ENCODE data around the gene ZNF835.
"Not testable (repeated sequence)": the region's sequence is repeated elsewhere in the genome, so short reads cannot be mapped to it uniquely, and the experiment has no call there.

Gene ZNF835

GRCh38 chr19:56678205-56678604 is 6.6 kb upstream of the ZNF835 start:
- Mint-ChIP-seq H3K27me3 (ENCODE audit: low read depth) (no peaks in the 10 kb centered on the region), H3K4me3 (no peak overlapping the region), H3K4me1 (ENCODE audit: low read depth) (no peaks in the 10 kb centered on the region), H3K9me3 (peaks cover 30% of the 10 kb centered on the region), H3K36me3 (ENCODE audit: low read depth) (no peaks in the 10 kb centered on the region), H3K27ac (no peak overlapping the region)
- no peak for DNase-seq (ENCODE audit: low spot score)

GRCh38 chr19:56672610-56673009 is 1.1 kb upstream of the ZNF835 start:
- H3K27ac Mint-ChIP-seq; H3K4me1 Mint-ChIP-seq (ENCODE audit: low read depth); H3K27me3 Mint-ChIP-seq (ENCODE audit: low read depth); H3K4me3 Mint-ChIP-seq; DNase-seq (ENCODE audit: low spot score); H3K36me3 Mint-ChIP-seq (ENCODE audit: low read depth): not testable (repeated sequence)
- peaks cover 42% of the 10 kb centered on the region for H3K9me3 Mint-ChIP-seq

DNA sequence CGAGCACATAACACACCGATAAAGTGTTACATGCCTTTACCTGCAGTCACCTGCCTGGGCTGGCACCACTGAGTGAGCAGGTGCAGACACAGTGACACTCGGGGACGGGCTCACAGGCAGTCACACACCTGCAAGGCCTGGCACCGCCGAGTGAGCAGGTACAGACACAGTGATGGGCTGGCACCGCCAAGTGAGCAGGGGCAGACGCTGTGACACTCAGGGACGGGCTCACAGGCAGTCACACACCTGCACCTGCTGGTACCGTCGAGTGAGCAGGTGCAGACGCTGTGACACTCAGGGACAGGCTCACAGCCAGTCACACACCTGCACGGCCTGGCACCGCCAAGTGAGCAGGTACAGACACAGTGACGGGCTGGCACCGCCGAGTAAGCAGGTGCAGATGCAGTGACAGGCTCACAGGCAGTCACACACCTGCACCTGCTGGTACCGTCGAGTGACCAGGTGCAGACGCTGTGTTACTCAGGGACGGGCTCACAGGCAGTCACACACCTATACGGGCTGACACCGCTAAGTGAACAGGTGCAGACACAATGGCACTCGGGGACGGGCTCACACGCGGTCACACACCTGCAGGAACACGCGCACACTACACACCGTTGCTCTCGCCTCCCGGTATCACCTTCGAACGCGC is 470 bp downstream of the ZNF835 start:
- H3K27me3 Mint-ChIP-seq (ENCODE audit: low read depth), result no peaks in the 10 kb centered on the region
- H3K36me3 Mint-ChIP-seq (ENCODE audit: low read depth), result peaks cover 1% of the 10 kb centered on the region
- peak overlapping the region; percentile 55 for H3K4me3 Mint-ChIP-seq
- H3K9me3 Mint-ChIP-seq, result peaks cover 45% of the 10 kb centered on the region
- H3K4me1 Mint-ChIP-seq (ENCODE audit: low read depth), result no peaks in the 10 kb centered on the region
- H3K27ac Mint-ChIP-seq, result no peak overlapping the region
- DNase-seq (ENCODE audit: low spot score), result no peak

- Mint-ChIP-seq H3K9me3 (peaks cover 48% of the 10 kb centered on the region), H3K4me3 (no peak overlapping the region), H3K36me3 (ENCODE audit: low read depth) (peaks cover 1% of the 10 kb centered on the region), H3K27ac (no peak overlapping the region), H3K4me1 (ENCODE audit: low read depth) (no peaks in the 10 kb centered on the region), H3K27me3 (ENCODE audit: low read depth) (no peaks in the 10 kb centered on the region)
- no peak for DNase-seq (ENCODE audit: low spot score)
Observed at GRCh38 chr19:56670401-56670960, 1.1 kb downstream of the ZNF835 start.

DNA sequence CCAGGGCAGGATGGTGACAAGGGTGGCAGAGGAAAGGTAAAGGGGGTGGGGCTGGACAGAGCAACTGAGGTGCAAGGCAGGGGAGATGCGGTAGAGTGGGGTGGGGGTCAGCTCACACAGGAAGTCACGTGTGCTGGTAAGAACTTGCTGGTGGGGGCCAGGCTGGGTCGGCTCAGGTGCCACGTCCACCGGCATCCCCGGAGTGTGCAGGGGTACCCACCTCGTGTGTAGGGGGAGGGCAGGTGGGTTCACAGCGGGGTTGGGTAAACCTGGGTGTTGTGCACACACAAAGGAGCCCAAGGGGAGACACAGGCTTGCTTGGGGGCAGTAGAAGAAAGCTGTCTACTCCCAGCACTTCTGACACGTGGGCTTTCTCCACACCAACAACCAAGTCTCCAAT is 2.9 kb downstream of the ZNF835 start:
- Mint-ChIP-seq H3K9me3 (peaks cover 38% of the 10 kb centered on the region), H3K27ac (no peak overlapping the region), H3K36me3 (ENCODE audit: low read depth) (peaks cover 1% of the 10 kb centered on the region), H3K4me1 (ENCODE audit: low read depth) (no peaks in the 10 kb centered on the region), H3K4me3 (no peak overlapping the region), H3K27me3 (ENCODE audit: low read depth) (no peaks in the 10 kb centered on the region)
- no peak for DNase-seq (ENCODE audit: low spot score)

DNA sequence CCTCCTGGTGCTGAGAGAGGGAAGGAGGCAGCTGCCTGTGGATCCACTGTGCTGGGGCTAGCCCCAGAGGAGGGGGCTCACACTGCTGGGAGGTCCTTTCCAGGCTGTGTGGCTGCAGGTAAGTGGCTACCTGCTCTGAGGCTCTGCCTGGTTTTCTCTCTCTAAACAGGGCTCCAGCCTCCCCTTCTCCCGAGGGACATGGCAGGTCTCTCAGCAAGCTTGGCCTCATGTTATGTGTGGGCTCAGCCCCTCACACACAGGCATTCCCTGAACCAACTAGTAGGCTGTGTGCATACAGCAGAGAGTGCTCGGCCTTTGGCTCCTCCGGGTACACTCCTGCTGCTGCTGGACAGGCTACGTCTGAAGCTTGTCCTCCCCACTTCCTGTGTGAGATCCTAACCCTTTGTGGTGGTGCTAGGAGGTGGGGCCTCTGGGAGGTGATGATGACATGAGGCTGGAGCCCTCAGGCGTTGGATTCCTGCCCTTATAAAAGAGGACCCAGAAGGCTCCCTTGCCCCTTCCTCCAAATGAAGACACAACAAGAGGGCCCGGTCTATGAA is 4.2 kb downstream of the ZNF835 start:
- Mint-ChIP-seq H3K9me3 (peaks cover 43% of the 10 kb centered on the region), H3K27me3 (ENCODE audit: low read depth) (no peaks in the 10 kb centered on the region), H3K27ac (no peak overlapping the region), H3K36me3 (ENCODE audit: low read depth) (peaks cover 1% of the 10 kb centered on the region), H3K4me1 (ENCODE audit: low read depth) (no peaks in the 10 kb centered on the region), H3K4me3 (no peak overlapping the region)
- DNase-seq (ENCODE audit: low spot score), result no peak

GRCh38 chr19:56664511-56664910 is 7.0 kb downstream of the ZNF835 start:
- Mint-ChIP-seq H3K9me3 (peaks cover 41% of the 10 kb centered on the region), H3K4me3 (no peak overlapping the region), H3K4me1 (ENCODE audit: low read depth) (no peaks in the 10 kb centered on the region), H3K27ac (no peak overlapping the region), H3K27me3 (ENCODE audit: low read depth) (no peaks in the 10 kb centered on the region), H3K36me3 (ENCODE audit: low read depth) (no peaks in the 10 kb centered on the region)
- no peak for DNase-seq (ENCODE audit: low spot score)

GRCh38 chr19:56663931-56664500 is 7.5 kb downstream of the ZNF835 start:
- Mint-ChIP-seq H3K4me3 (no peak overlapping the region), H3K27me3 (ENCODE audit: low read depth) (no peaks in the 10 kb centered on the region), H3K9me3 (peaks cover 44% of the 10 kb centered on the region), H3K27ac (no peak overlapping the region), H3K36me3 (ENCODE audit: low read depth) (no peaks in the 10 kb centered on the region), H3K4me1 (ENCODE audit: low read depth) (no peaks in the 10 kb centered on the region)
- no peak for DNase-seq (ENCODE audit: low spot score)

DNA sequence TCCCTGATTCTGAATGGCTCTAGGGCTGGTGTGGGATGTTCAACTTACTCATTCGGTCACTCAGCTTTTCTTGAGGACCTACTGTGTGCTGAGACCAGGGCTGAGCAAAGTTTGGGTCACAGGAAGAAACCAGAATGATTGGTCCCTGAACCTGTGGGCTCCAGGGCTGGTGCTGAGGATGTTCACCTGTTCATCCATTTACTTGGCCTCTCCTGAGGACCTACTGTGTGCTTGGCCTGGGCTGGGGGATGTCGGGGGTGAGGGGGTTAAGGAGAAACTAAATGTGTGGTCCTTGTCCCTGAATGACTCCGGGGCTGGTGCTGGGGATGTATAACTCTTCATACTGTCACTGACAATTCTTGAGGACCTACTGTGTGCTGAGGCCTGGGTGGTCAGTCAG is 10.3 kb downstream of the ZNF835 start:
- H3K27ac Mint-ChIP-seq, result no peak overlapping the region
- no peak for DNase-seq (ENCODE audit: low spot score)
- no peaks in the 10 kb centered on the region for H3K27me3 Mint-ChIP-seq (ENCODE audit: low read depth)
- no peaks in the 10 kb centered on the region for H3K36me3 Mint-ChIP-seq (ENCODE audit: low read depth)
- H3K9me3 Mint-ChIP-seq, result peaks cover 29% of the 10 kb centered on the region
- no peak overlapping the region for H3K4me3 Mint-ChIP-seq
- H3K4me1 Mint-ChIP-seq (ENCODE audit: low read depth), result no peaks in the 10 kb centered on the region

- no peaks in the 10 kb centered on the region for H3K36me3 Mint-ChIP-seq (ENCODE audit: low read depth)
Observed at GRCh38 chr19:56660381-56661107, 11.0 kb downstream of the ZNF835 start.

DNA sequence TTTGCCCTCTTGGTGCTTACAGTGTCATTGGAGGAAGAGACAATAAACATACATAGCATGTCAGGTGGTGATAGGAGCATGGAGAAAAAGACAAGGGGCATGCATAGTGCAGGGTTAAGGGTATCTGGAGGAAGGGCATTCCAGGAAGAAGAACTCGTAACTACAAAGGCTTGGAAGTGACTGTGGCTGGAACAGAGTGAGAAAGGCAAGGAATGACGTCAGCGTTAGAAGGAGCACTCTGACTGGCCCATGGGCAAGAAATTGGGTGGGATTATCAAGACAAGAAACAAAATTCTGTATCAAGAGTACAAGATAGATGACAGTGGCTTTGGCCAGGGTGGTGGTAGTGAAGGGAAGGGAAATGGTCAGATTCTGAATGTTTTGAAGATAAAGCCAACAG is 17.4 kb downstream of the ZNF835 start:
- no peaks in the 10 kb centered on the region for H3K36me3 Mint-ChIP-seq (ENCODE audit: low read depth)
- no peaks in the 10 kb centered on the region for H3K4me1 Mint-ChIP-seq (ENCODE audit: low read depth)
- DNase-seq (ENCODE audit: low spot score), result no peak
- H3K27me3 Mint-ChIP-seq (ENCODE audit: low read depth), result no peaks in the 10 kb centered on the region
- no peak overlapping the region for H3K27ac Mint-ChIP-seq
- no peak overlapping the region for H3K4me3 Mint-ChIP-seq
- H3K9me3 Mint-ChIP-seq, result peaks cover 56% of the 10 kb centered on the region

More at GRCh38 chr19:56660381-56661107, 11.0 kb downstream of the ZNF835 start:
- no peak overlapping the region for H3K4me3 Mint-ChIP-seq
- H3K4me1 Mint-ChIP-seq (ENCODE audit: low read depth), result no peaks in the 10 kb centered on the region
- H3K27me3 Mint-ChIP-seq (ENCODE audit: low read depth), result no peaks in the 10 kb centered on the region
- no peak overlapping the region for H3K27ac Mint-ChIP-seq
- DNase-seq (ENCODE audit: low spot score), result no peak
- H3K9me3 Mint-ChIP-seq, result peaks cover 29% of the 10 kb centered on the region

- H3K36me3 Mint-ChIP-seq (ENCODE audit: low read depth), result peaks cover 6% of the 10 kb centered on the region
- no peak overlapping the region for H3K4me3 Mint-ChIP-seq
- H3K9me3 Mint-ChIP-seq, result peaks cover 61% of the 10 kb centered on the region
- no peaks in the 10 kb centered on the region for H3K4me1 Mint-ChIP-seq (ENCODE audit: low read depth)
- DNase-seq (ENCODE audit: low spot score), result no peak
- no peaks in the 10 kb centered on the region for H3K27me3 Mint-ChIP-seq (ENCODE audit: low read depth)
- H3K27ac Mint-ChIP-seq, result no peak overlapping the region
Observed at GRCh38 chr19:56643460-56643955, 28.0 kb downstream of the ZNF835 start.

GRCh38 chr19:56642711-56643459 is 28.7 kb downstream of the ZNF835 start, which contains the start of gene SMIM17:
Gene SMIM17, plus strand, starts transcription at chr19:56643159. Its CDS starts 2,509 bp downstream, at chr19:56645668.
- no peak for DNase-seq (ENCODE audit: low spot score)
- Mint-ChIP-seq H3K27ac (no peak within 1 kb of the TSS), H3K36me3 (ENCODE audit: low read depth) (peaks cover 6% of the 10 kb centered on the region), H3K9me3 (peaks cover 60% of the 10 kb centered on the region), H3K4me3 (no peak within 1 kb of the TSS), H3K27me3 (ENCODE audit: low read depth) (no peaks in the 10 kb centered on the region), H3K4me1 (ENCODE audit: low read depth) (no peaks in the 10 kb centered on the region)
